GM18867 (cell line): Measurements from ENCODE around the gene ASH1L.
"Not testable (repeated sequence)": the region's sequence is repeated elsewhere in the genome, so short reads cannot be mapped to it uniquely, and the experiment has no call there.

Source experiments
- ATAC-seq: cut with Tn5 transposase; IDR thresholded peaks from one replicate; pipeline ENCODE4 v1.9.1; 2021; ENCODE audit warnings: mild to moderate bottlenecking, moderate library complexity; ENCODE audit not compliant: unreplicated experiment

ASH1L gene

GRCh38 chr1:155561779-155562580, 623 bp downstream of the ASH1L start:
- ATAC-seq = peak; percentile 24

DNA sequence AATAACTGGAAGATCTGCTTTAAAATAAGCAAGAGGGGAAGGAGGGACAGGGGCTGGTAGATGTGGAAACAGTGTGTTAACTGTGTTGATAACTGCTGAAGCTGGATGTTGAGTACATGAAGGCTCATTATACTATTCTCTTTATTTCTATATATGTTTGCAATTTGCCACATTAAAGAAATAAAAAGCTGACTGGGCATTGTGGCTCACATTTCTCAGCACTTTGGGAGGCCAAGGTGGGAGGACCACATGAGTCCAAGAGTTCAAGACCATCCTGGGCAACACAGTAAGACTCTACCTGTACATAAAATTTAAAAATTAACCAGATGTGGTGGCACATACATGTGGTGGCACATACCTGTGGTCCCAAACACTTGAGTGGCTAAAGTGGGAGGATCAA, 6.7 kb downstream of the ASH1L start:
- ATAC-seq = no peak

- no peak for ATAC-seq
Measured at GRCh38 chr1:155553349-155553748, 9.3 kb downstream of the ASH1L start.

DNA sequence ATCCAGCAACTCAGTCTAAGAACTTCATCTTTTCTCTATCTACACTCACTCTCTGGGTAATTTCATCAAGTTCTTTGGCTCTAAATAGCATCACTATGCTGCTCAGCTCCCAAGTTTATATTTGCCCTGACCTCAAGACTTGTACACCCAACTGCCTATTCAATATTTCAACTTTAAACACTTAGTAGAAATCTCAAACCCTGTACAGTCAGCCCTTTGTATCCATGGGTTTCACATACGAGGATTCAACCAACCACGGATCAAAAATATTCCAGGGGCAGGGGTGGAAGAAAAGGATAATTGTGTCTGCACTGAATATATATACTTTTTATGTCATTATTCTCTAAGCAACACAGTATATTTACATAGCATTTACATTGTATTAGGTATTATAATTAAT, 13.9 kb downstream of the ASH1L start:
- no peak for ATAC-seq

DNA sequence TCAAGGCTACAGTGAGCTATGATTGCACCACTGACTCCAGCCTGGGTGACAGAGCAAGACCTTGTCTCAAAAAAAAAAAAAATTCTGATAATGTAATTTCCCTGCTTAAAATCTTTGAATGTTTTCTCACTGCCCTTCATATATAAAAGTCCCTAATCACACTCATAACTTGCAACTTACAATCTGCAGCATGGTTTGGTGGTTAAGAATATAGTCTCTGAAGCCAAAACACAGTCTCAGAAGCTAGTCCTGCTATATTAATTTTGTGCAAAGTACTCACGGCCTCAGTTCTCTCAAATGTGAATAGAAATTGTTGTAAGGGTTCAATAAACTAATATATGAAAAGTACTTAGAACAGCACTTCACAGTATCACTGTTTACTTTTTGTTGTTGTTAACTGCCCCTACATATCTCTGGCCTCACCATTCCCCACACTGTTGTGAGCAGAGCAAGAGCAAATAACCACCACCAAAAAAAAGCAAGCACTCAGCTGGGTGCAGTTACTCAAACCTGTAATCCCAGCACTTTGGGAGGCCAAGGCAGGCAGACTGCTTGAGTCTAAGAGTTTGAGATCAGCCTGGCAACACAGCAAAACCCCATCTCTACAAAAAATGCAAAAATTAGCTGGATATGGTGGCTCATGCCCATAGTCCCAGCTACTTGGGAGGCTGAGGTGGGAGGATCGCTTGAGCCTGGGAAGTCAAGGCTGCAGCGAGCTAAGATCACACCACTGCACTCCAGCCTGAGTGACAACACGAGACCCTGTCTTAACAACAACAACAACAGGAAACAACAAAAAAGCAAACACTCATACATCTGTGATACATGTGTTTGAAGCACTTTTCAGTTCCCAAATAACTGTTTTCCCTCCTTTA, 22.4 kb downstream of the ASH1L start:
- no peak for ATAC-seq

DNA sequence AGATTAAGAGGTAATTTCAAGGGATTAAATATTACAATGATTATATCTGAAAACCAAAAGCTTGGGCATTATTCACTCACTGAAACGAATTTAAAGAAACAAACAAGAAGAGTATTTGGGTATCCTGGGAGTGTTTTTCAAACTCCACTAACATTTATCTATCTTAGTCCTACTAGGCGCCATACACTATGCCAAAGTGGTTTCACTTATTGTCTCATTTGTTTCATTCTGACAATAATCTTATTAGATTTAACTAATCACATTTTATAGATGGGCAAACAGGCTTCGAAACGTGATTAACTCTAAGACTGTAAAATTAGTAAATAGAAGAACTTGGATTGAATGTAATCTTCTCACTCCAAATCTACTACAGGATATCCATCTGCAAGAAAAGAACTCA, 25.4 kb downstream of the ASH1L start:
- ATAC-seq = no peak

DNA sequence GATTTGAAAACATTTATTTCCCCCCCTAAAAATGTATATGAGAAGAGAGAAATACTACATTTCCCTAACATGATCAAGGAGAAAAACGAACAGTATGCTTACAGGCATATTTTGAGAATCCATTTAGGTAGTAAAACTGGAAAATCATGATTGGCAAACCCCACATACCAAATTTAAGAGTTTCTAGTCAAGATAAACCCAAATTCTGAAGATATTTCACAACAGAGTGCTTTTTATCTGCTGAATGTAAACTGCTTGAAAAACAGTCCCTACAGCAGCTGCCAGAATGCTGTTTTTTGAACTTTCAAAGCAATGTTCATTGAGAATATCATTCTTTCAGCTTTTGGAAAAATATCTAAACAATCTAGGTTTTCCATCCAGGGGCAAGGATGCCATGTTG, 31.0 kb downstream of the ASH1L start:
- ATAC-seq = no peak

DNA sequence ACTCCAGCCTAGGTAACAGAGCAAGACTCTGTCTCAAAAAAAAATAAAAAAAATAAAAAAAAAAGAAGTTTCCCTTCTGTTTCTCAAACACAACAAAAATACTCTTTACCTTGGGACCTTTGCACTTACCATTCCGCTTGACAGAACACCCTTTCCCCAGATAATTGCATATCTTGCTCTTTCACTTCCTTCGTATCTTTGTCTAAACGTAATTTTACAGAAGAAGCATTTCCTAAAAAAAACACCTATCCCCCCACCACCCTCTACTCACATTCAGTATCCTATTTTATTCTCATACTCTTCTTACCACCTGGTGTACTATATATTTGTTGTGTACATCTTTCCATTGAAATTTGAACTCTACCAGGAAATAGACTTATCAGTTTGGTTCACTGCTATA, 32.7 kb downstream of the ASH1L start:
- no peak for ATAC-seq

DNA sequence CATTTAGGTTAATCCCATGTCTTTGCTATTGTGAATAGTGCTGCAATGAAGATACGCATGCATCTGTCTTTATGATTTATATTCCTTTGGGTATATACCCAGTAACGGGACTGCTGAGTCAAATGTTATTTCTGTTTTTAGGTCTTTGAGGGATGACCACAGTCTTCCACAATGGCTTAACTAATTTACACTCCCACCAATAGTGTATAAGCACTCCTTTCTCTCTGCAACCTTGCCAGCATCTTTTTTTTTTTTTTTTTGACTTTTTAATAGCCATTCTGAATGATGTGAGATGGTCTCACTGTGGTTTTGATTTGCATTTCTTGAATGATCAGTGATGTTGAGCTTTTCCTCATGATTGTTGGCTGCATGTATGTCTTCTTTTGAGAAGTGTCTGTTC, 33.5 kb downstream of the ASH1L start:
- no peak for ATAC-seq

- no peak for ATAC-seq
Measured at GRCh38 chr1:155527677-155528076, 34.9 kb downstream of the ASH1L start.

DNA sequence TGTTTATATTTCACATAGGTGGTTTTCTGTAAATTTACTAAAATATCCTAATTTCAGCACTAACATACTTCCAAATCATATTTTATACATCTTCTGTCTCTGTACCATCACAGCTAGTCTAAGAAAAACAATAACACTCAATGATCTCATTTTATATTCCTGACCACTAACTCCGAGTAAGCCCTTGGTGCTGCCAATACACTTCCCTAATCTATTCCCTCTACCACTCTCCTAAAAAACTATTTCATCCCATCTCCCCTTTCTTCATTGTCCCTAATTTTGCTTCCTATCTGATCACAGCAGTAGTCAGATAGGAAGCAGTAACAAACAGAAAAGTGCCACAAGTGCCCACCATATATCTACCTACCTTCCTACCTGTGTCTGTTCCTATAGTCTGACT, 36.2 kb downstream of the ASH1L start:
- ATAC-seq = no peak

GRCh38 chr1:155522069-155522468, 40.5 kb downstream of the ASH1L start:
- no peak for ATAC-seq

DNA sequence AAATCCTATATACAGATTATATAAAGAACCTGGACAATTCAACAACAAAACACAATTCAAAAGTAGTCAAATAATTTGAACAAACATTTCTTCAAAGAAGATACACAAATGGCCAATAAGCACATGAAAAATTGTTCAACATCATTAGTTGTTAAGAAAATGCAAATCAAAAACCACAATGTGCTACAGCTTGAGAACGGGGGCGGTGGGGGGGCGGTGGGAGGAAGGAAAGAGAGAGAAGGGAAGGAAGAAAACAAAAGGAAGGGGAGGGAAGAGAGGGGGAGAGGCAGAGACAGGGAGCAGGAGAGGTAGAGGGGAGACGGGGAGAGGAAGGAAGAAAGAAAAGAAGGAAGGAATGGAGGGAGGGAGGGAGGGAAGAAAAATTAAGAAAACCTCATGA, 44.1 kb downstream of the ASH1L start:
- ATAC-seq = no peak

DNA sequence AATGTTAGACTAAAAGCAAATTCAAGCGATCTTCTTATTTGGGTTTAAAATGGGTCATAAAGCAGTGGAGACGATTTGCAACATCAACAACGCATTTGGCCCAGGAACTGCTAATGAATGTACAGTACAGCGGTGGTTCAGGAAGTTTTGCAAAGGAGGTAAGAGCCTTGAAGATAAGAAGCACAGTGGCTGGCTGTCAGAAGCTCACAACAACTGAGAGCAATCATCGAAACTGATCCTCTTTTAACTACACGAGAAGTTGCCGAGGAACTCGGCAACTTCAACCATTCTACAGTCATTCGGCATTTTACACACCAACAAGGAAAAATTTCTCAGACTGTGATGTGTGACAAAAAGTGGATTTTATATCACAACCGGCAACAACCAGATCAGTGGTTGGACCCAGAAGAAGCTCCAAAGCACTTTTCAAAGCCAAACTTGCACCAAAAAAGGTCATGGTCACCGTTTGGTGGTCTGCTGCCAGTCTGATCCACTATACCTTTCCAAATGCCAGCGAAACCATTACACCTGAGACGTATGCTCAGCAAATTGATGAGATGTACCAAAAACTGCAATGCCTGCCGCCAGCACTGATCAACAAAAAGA, 47.9 kb downstream of the ASH1L start:
- ATAC-seq = no peak

- no peak for ATAC-seq
Measured at GRCh38 chr1:155513300-155513916, 49.2 kb downstream of the ASH1L start.

- ATAC-seq = not testable (repeated sequence)
Measured at GRCh38 chr1:155511385-155511784, 51.2 kb downstream of the ASH1L start.

DNA sequence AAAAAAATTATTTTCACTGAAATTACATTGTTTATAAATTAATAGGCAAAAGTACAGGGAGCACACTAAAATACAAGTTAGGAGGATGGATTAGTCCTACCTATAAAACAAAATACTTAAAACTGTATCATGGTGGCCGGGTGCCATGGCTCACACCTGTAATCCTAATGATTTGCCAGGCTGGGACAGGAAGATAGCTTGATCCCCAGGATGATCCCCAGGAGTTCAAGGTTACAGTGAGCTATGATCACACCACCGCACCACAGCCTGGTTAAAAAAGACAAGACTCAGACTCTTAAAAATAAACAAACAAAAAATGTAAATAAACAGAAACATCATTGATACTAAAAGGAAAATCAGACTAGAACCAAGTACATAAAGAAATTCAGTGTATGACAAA, 53.5 kb downstream of the ASH1L start:
- ATAC-seq = no peak

DNA sequence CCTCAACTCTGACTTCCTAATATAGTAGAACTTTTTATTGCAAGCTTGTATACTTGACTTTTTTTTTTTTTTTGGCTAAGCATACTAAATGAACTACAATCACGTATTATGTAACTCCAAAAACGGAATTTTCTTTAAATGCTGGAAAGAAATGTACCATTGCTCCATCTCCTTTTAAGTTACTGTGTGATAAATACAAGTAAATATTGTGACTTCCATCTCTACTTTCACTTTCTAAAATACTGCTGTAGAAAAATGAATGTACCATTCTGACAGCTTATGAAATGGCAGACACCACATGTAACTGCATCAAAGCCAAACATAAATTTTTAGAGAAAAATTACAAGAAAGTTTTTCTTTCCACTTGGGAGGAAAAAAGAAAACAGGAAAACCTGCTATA, 54.7 kb downstream of the ASH1L start:
- ATAC-seq = no peak

DNA sequence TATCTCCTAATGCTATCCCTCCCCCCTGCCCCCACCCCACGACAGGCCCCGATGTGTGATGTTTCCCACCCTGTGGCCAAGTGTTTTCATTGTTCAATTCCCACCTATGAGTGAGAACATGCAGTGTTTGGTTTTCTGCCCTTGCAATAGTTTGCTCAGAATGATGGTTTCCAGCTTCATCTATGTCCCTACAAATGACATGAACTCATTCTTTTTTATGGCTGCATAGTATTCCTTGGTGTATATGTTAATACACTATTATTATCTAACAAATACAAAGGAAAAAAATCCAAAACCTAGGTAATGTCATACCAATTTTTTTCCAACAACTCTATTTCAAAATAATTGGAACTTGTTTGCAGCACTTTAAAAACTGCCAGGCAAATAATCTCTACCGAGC, 56.6 kb downstream of the ASH1L start:
- not testable (repeated sequence) for ATAC-seq

- ATAC-seq = no peak
Measured at GRCh38 chr1:155504207-155504606, 58.4 kb downstream of the ASH1L start.

- ATAC-seq = no peak
Measured at GRCh38 chr1:155499953-155500639, 62.5 kb downstream of the ASH1L start.
